ENCODE results near the gene GYPB.
"Not testable (repeated sequence)": the region's sequence is repeated elsewhere in the genome, so short reads cannot be mapped to it uniquely, and the experiment has no call there.

GYPB gene

DNA sequence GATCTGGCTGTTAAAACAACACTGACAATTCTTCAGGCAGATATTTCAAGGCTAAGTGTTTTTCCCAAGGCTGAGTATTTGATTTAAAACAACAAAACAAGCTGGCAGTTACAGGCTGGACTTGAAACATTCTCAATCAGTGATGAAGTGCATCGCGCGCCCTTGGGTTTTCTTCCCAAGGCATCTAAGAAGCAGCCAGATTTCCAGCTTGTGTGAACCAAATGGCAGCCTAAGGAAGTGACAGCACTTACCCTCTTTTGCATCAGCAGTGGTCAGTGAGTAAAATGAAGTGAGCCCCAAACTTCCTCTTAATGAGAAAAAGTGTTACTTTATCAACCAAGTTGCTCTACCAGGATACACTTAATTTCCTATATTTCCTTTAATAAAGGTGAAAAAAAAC lies 12.2 kb upstream of the GYPB start:
- WGBS (ENCODE audit: insufficient coverage, insufficient read length): no CpG with 5 or more reads among the region's 3 CpGs

DNA sequence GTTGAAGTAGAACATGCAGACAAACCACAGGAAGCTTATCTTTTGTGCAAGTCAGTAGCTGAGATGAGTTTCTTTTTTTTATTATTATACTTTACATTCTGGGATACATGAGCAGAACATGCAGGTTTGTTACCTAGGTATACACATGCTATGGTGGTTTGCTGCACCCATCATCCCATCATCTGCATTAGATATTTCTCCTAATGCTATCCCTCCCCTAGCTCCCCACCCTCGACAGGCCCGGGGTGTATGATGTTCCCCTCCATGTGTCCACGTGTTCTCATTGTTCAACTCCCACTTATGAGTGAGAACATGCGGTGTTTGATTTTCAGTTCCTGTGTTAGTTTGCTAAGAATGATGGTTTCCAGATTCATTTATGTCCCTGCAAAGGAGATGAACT lies 11.5 kb upstream of the GYPB start:
- H3K27me3 ChIP-seq (ENCODE audit: control insufficient read depth, insufficient read depth, low read length); H3K4me1 ChIP-seq (ENCODE audit: control insufficient read depth, insufficient read depth, low read length); DNase-seq (ENCODE audit: low read depth, low spot score); H3K9me3 ChIP-seq (ENCODE audit: control insufficient read depth, insufficient read depth, low read length); H3K36me3 ChIP-seq (ENCODE audit: control insufficient read depth, insufficient read depth, low read length); H3K27ac ChIP-seq (ENCODE audit: low read length); H3K4me3 ChIP-seq (ENCODE audit: low read length): not testable (repeated sequence)
- WGBS (ENCODE audit: insufficient coverage, insufficient read length): no CpG with 5 or more reads among the region's 4 CpGs

More for the DNA sequence above, 12.2 kb upstream of the GYPB start:
- not testable (repeated sequence) for H3K9me3 ChIP-seq (ENCODE audit: control insufficient read depth, insufficient read depth, low read length); H3K27ac ChIP-seq (ENCODE audit: low read length); H3K4me1 ChIP-seq (ENCODE audit: control insufficient read depth, insufficient read depth, low read length); H3K27me3 ChIP-seq (ENCODE audit: control insufficient read depth, insufficient read depth, low read length); H3K36me3 ChIP-seq (ENCODE audit: control insufficient read depth, insufficient read depth, low read length); DNase-seq (ENCODE audit: low read depth, low spot score); H3K4me3 ChIP-seq (ENCODE audit: low read length)

DNA sequence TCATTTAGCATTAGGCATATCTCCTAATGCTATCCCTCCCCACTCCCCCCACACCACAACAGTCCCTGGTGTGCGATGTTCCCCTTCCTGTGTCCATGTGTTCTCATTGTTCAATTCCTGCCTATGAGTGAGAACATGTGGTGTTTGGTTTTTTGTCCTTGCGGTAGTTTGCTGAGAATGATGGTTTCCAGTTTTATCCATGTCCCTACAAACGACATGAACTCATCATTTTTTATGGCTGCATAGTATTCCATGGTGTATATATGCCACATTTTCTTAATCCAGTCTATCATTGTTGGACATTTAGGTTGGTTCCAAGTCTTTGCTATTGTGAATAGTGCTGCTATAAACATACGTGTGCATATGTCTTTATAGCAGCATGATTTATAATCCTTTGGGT lies 7.5 kb upstream of the GYPB start:
- not testable (repeated sequence) for DNase-seq (ENCODE audit: low read depth, low spot score); H3K4me3 ChIP-seq (ENCODE audit: low read length); H3K36me3 ChIP-seq (ENCODE audit: control insufficient read depth, insufficient read depth, low read length); H3K27ac ChIP-seq (ENCODE audit: low read length); H3K4me1 ChIP-seq (ENCODE audit: control insufficient read depth, insufficient read depth, low read length); H3K9me3 ChIP-seq (ENCODE audit: control insufficient read depth, insufficient read depth, low read length); H3K27me3 ChIP-seq (ENCODE audit: control insufficient read depth, insufficient read depth, low read length)
- WGBS (ENCODE audit: insufficient coverage, insufficient read length): no CpG with 5 or more reads among the region's 4 CpGs

DNA sequence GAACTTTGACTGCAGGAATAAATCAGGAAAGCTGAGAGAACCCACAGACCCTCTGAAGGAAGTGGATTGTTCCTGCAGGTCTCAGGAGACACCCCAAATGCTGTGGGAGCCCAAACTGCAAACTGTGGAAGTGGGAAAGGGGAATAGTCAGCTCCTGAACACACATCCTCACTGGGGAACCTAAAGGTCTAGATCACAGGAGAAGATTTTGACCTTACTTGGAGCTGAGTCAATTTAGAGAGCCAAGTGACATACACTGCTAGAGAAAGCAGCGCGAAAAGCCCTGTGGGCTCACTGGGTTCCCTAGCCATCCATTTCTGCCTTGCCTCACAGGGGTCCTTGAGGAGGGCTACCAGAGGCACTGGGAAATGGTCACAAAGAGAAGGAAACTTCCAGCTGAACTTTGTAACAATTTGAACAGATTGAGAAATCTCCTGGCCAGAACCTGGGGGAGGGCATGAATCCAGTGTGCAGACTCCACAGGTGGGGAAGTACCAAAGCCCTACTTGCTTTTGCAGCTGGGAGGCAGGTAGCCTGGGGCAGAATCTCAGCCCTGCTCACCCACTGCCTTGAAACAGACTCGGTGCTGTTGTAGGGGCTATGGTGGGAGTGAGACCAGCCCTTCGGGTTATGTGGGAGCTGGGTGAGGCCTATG lies 5.3 kb upstream of the GYPB start:
- WGBS (ENCODE audit: insufficient coverage, insufficient read length): no CpG with 5 or more reads among the region's 4 CpGs
- not testable (repeated sequence) for H3K4me3 ChIP-seq (ENCODE audit: low read length); H3K9me3 ChIP-seq (ENCODE audit: control insufficient read depth, insufficient read depth, low read length); H3K27ac ChIP-seq (ENCODE audit: low read length); H3K4me1 ChIP-seq (ENCODE audit: control insufficient read depth, insufficient read depth, low read length); H3K27me3 ChIP-seq (ENCODE audit: control insufficient read depth, insufficient read depth, low read length); DNase-seq (ENCODE audit: low read depth, low spot score); H3K36me3 ChIP-seq (ENCODE audit: control insufficient read depth, insufficient read depth, low read length)

DNA sequence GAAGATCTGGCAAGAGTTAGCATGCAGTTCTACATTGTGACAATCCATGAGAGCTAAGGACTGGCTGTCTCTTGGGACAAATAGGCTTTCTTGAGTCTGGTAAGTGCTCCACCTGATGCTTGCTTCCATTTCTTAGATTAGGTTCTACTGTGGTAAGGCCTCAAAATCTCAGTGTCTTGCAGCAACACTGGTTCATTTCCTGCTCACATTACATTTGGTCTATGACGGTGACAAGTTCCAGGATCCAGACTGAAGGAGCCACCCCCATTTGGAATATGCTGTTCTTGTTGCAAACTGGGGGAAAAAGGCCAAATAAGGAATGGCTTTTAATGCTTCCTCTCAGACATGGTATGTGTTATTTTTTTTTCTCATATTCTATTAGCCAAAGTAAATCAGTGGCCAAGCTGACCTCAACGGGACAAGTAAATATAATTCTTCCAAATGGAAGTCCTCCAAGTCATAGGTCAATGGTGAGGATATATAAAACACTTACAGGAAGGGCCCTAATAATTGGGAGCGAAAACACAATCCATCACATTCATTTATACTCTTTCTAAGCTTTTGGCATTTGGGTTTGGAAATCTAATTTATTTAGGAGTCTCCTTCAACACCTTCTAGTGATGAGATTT lies 3.7 kb upstream of the GYPB start:
- H3K4me3 ChIP-seq (ENCODE audit: low read length); H3K27me3 ChIP-seq (ENCODE audit: control insufficient read depth, insufficient read depth, low read length); H3K9me3 ChIP-seq (ENCODE audit: control insufficient read depth, insufficient read depth, low read length); H3K27ac ChIP-seq (ENCODE audit: low read length); H3K36me3 ChIP-seq (ENCODE audit: control insufficient read depth, insufficient read depth, low read length); DNase-seq (ENCODE audit: low read depth, low spot score); H3K4me1 ChIP-seq (ENCODE audit: control insufficient read depth, insufficient read depth, low read length): not testable (repeated sequence)
- no CpG with 5 or more reads among the region's 3 CpGs for WGBS (ENCODE audit: insufficient coverage, insufficient read length)

DNA sequence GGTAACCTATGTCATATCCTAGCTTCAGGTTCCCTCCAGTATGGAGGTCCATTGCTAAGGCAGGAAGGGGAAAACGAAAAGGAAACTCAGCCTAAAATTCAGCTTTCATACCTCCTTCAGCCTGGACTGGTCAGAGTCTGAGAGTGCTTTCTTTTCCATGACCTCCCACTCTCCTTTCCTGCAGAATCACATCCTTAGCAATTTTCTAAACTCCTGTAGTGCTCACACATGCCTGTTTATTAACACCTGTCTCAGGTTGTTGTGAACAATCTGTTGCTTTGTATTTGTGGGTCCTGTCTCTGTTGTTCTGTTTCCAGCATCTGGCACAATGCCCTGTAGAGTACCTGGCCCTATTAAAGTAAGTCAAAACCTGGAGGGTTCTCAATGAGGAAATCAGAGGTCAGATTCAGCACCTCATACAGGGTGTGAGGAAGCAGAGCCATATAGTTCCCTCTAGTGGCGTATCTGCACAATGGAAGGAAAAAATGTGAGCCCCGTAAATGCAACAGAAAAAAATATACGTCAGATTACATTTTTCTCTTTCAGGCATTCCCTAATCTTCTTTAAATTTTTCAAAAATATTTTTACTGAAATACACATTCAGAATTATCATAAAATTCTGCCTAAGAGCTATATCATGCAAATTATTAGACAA lies 2.3 kb upstream of the GYPB start:
- not testable (repeated sequence) for H3K4me3 ChIP-seq (ENCODE audit: low read length); H3K36me3 ChIP-seq (ENCODE audit: control insufficient read depth, insufficient read depth, low read length); H3K27me3 ChIP-seq (ENCODE audit: control insufficient read depth, insufficient read depth, low read length); H3K4me1 ChIP-seq (ENCODE audit: control insufficient read depth, insufficient read depth, low read length); H3K27ac ChIP-seq (ENCODE audit: low read length); H3K9me3 ChIP-seq (ENCODE audit: control insufficient read depth, insufficient read depth, low read length)
- 100% methylated on average over 1 of the region's 4 CpGs for WGBS (ENCODE audit: insufficient coverage, insufficient read length)
- DNase-seq (ENCODE audit: low read depth, low spot score): peak; percentile 1

DNA sequence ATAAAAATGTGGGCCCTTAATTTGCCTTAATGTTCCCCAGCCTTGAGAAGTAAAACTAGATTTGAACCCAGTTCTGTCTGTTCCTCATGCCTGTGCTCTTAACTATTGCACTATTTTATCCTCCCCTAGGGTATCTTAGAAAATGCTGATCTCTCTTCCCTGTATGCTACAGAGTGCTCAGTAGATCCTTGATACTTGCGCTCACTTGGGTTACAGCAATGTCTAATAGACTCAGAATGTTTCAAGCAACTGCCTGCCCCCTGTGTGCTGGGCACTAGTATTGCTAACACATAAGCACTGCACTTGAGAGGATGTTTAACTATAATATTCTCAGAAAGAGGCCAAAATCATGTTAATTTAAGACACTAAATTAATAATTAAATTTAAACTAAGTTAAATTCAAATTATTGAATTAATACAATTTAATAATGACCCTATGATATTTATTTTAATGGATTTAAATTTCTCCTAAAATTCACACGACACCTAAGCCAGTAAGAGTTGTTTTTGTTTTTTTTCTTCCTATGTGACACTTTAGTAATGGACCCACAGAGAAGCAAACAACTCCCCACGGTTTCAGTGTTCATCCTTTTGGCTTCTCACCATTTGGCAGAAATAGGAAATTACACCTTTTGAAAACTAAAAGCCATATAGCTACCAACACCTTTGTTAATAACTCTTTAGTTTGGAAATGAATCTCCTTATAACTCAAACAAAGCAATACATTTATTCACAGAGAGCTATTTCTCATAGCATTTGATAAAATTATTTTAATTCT lies 768 bp downstream of the GYPB start:
- not testable (repeated sequence) for H3K4me3 ChIP-seq (ENCODE audit: low read length); H3K27ac ChIP-seq (ENCODE audit: low read length); DNase-seq (ENCODE audit: low read depth, low spot score); H3K9me3 ChIP-seq (ENCODE audit: control insufficient read depth, insufficient read depth, low read length); H3K4me1 ChIP-seq (ENCODE audit: control insufficient read depth, insufficient read depth, low read length); H3K27me3 ChIP-seq (ENCODE audit: control insufficient read depth, insufficient read depth, low read length); H3K36me3 ChIP-seq (ENCODE audit: control insufficient read depth, insufficient read depth, low read length)
- no CpG with 5 or more reads among the region's 3 CpGs for WGBS (ENCODE audit: insufficient coverage, insufficient read length)

DNA sequence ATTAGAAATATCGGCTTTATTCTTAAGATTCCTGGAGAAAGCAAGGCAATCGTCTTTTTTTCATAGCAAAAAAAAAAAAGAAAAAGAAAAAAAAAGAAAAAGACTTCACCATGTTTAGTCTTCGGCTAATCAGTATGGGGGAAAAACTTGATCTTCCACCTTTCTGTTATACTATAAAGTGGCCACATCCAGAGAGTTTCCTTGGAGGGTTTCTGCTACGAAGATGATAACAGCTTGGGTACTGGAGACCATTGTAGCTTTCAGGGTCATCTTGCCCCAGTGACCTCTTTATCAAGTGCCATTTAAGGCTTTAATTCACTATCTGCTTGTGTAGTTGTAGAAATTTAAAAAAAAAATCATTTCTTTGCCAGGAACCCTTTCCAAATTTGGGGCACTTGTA lies 1.9 kb downstream of the GYPB start:
- not testable (repeated sequence) for H3K4me1 ChIP-seq (ENCODE audit: control insufficient read depth, insufficient read depth, low read length); H3K9me3 ChIP-seq (ENCODE audit: control insufficient read depth, insufficient read depth, low read length); H3K27me3 ChIP-seq (ENCODE audit: control insufficient read depth, insufficient read depth, low read length); H3K36me3 ChIP-seq (ENCODE audit: control insufficient read depth, insufficient read depth, low read length); H3K4me3 ChIP-seq (ENCODE audit: low read length); H3K27ac ChIP-seq (ENCODE audit: low read length); DNase-seq (ENCODE audit: low read depth, low spot score)
- WGBS (ENCODE audit: insufficient coverage, insufficient read length): no CpG with 5 or more reads among the region's 4 CpGs

DNA sequence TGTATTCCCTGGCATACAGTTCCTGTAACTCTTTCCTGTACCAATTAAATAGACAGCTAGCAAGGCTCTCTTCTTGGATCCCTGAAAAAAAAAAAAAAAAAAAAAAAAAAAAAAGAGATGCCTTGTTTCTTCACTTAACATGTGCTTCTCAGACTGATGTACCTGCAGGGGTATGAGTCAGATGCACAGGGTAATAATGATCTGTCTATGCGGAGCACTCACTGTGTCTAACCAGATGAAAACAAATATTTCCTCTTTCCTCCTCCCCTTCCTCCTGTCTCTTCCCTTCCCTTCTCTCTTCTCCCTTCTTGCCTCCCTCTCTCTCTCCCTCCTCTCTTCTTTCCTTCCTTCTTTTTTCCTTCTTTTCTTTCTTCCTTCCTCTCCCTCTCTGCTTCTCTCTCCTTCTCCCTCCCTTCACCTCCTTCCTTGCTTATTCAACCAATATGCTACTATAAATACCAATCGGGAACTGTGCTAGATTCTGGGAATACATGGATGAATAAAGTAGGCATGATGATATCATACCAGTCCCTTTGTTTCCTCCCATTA lies 3.0 kb downstream of the GYPB start:
- not testable (repeated sequence) for H3K27me3 ChIP-seq (ENCODE audit: control insufficient read depth, insufficient read depth, low read length); H3K4me1 ChIP-seq (ENCODE audit: control insufficient read depth, insufficient read depth, low read length); H3K36me3 ChIP-seq (ENCODE audit: control insufficient read depth, insufficient read depth, low read length); DNase-seq (ENCODE audit: low read depth, low spot score); H3K9me3 ChIP-seq (ENCODE audit: control insufficient read depth, insufficient read depth, low read length); H3K4me3 ChIP-seq (ENCODE audit: low read length); H3K27ac ChIP-seq (ENCODE audit: low read length)
- no CpG with 5 or more reads among the region's 2 CpGs for WGBS (ENCODE audit: insufficient coverage, insufficient read length)

DNA sequence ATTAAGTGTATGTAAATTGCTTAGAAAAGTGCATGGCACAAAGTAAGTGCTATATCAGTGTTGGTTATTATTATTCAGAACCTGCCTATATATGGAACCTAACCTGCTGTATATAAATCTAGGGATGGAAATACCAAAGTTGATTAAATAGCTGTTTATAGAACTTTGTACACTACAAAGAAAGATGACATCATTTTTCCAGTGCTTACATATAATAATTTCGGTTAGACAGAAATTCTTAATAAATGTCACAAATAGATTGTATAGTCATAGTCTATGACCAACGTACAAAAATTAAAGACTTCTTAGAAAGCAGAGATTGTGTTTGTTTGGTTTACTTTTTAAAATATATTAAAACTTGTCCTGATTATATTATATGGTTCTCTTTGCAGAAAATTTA lies 4.4 kb downstream of the GYPB start:
- H3K9me3 ChIP-seq (ENCODE audit: control insufficient read depth, insufficient read depth, low read length): no peaks in the 10 kb centered on the region
- no peaks in the 10 kb centered on the region for H3K36me3 ChIP-seq (ENCODE audit: control insufficient read depth, insufficient read depth, low read length)
- no peak overlapping the region for H3K27ac ChIP-seq (ENCODE audit: low read length)
- no peak for DNase-seq (ENCODE audit: low read depth, low spot score)
- H3K4me3 ChIP-seq (ENCODE audit: low read length): no peak overlapping the region
- H3K27me3 ChIP-seq (ENCODE audit: control insufficient read depth, insufficient read depth, low read length): no peaks in the 10 kb centered on the region
- no CpG with 5 or more reads among the region's 2 CpGs for WGBS (ENCODE audit: insufficient coverage, insufficient read length)
- no peaks in the 10 kb centered on the region for H3K4me1 ChIP-seq (ENCODE audit: control insufficient read depth, insufficient read depth, low read length)
